SK-N-SH (cell line): ENCODE data around the gene NFIX.

Experiments used
- CTCF ChIP-seq: fragments of 200-600 bp; sonication (generic); IDR thresholded peaks from 2 replicates; pipeline ENCODE4 v1.6.1; 2017; ENCODE audit warnings: antibody characterized with exemption, mild to moderate bottlenecking, moderate library complexity
- EP300 ChIP-seq, 2 experiments: IDR thresholded peaks; 2 replicates each; pipeline versions ENCODE4 v1.4.0 to v1.6.1; 2012; ENCODE audit warnings: borderline replicate concordance in 1 of 2, low read depth in 1 of 2, low read length in 1 of 2
- EZH2phosphoT487 ChIP-seq: fragments of 200-600 bp; sonication (generic); IDR thresholded peaks from 2 replicates; pipeline ENCODE4 v1.6.1; 2017; ENCODE audit warnings: low read depth, mixed run types, mild to moderate bottlenecking, antibody characterized with exemption, moderate library complexity, borderline replicate concordance
- MEF2A ChIP-seq: IDR thresholded peaks from 2 replicates; pipeline ENCODE4 v1.4.0; 2012; ENCODE audit warnings: low read depth, borderline replicate concordance
- POLR2AphosphoS5 ChIP-seq: IDR thresholded peaks from 2 replicates; pipeline ENCODE4 v1.6.1; 2012; ENCODE audit warnings: low read depth, low read length
- RAD21 ChIP-seq: IDR thresholded peaks from 2 replicates; pipeline ENCODE4 v1.6.1; 2012; ENCODE audit warnings: mild to moderate bottlenecking, low read length
- SMC3 ChIP-seq: IDR thresholded peaks from 2 replicates; pipeline ENCODE4 v1.6.1; 2012; ENCODE audit warnings: low read depth, low read length, improper control_type of control experiment
- TAF1 ChIP-seq: IDR thresholded peaks from 2 replicates; pipeline ENCODE4 v1.6.1; 2012; ENCODE audit warnings: low read depth, mild to moderate bottlenecking, low read length, moderate library complexity, borderline replicate concordance
- TCF12 ChIP-seq: IDR thresholded peaks from 2 replicates; pipeline ENCODE4 v1.4.0; 2012
- USF2 ChIP-seq: fragments of 150-350 bp; IDR thresholded peaks from 2 replicates; pipeline ENCODE4 v1.6.1; 2017; ENCODE audit warnings: antibody characterized with exemption, low read length, low read depth, borderline replicate concordance
- TF ChIP-seq, protein P1 (sequence below): IDR thresholded peaks from 2 replicates; pipeline ENCODE4 v1.6.1; 2012; ENCODE audit warnings: mild to moderate bottlenecking, low read depth, low read length, moderate library complexity
- TF ChIP-seq, protein P2 (sequence below): IDR thresholded peaks from 2 replicates; pipeline ENCODE4 v1.4.0; 2012; ENCODE audit warnings: low read depth

- TF ChIP-seq CTCF = no peak
- no peak for TF ChIP-seq EZH2phosphoT487
- TF ChIP-seq EP300 (IDR thresholded peaks at IDR 0.05; ENCODE audit: borderline replicate concordance in 1 of 2, low read depth in 1 of 2, low read length in 1 of 2) = no peak
- no peak for TF ChIP-seq MEF2A
- TF ChIP-seq, protein P1, sequence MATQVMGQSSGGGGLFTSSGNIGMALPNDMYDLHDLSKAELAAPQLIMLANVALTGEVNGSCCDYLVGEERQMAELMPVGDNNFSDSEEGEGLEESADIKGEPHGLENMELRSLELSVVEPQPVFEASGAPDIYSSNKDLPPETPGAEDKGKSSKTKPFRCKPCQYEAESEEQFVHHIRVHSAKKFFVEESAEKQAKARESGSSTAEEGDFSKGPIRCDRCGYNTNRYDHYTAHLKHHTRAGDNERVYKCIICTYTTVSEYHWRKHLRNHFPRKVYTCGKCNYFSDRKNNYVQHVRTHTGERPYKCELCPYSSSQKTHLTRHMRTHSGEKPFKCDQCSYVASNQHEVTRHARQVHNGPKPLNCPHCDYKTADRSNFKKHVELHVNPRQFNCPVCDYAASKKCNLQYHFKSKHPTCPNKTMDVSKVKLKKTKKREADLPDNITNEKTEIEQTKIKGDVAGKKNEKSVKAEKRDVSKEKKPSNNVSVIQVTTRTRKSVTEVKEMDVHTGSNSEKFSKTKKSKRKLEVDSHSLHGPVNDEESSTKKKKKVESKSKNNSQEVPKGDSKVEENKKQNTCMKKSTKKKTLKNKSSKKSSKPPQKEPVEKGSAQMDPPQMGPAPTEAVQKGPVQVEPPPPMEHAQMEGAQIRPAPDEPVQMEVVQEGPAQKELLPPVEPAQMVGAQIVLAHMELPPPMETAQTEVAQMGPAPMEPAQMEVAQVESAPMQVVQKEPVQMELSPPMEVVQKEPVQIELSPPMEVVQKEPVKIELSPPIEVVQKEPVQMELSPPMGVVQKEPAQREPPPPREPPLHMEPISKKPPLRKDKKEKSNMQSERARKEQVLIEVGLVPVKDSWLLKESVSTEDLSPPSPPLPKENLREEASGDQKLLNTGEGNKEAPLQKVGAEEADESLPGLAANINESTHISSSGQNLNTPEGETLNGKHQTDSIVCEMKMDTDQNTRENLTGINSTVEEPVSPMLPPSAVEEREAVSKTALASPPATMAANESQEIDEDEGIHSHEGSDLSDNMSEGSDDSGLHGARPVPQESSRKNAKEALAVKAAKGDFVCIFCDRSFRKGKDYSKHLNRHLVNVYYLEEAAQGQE = no peak
- TF ChIP-seq TAF1 = no peak
- TF ChIP-seq, protein P2, sequence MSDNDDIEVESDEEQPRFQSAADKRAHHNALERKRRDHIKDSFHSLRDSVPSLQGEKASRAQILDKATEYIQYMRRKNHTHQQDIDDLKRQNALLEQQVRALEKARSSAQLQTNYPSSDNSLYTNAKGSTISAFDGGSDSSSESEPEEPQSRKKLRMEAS = no peak
- no peak for TF ChIP-seq POLR2AphosphoS5
- TF ChIP-seq SMC3 = no peak
- TF ChIP-seq RAD21 = no peak
- TF ChIP-seq USF2 = no peak
- no peak for TF ChIP-seq TCF12
Observed at GRCh38 chr19:13029301-13029880, 34.1 kb downstream of the NFIX start.
